ENCODE measurements around the gene NFATC3. TPM values are rescaled to one million over a fixed set of nuclear protein-coding genes. Genes with fewer than 3 reads are reported as not detected.
A peak's percentile ranks its signal among the peaks of the same experiment; 100 is the strongest.

NFATC3 gene
- total and polyA plus RNA-seq, 8 donors = 34.6 to 65.8 (median 39.9) TPM

GRCh38 chr16:68253721-68254120 is 168.6 kb downstream of the NFATC3 start:
- Histone ChIP-seq H3K4me3 (no peak overlapping the region), H3K27ac (no peak overlapping the region), H3K27me3 (no peaks in the 10 kb centered on the region), H3K9me3 (no peaks in the 10 kb centered on the region), H3K4me1 (peaks cover 0 to 13% of the 10 kb centered on the region in 2 donors), H3K36me3 (peaks cover 0 to 85% of the 10 kb centered on the region in 2 donors)
- DNase-seq (no peak), ATAC-seq (no peak)
- intact Hi-C loops (cut with DNase I) = loop anchor here (5.0 to 10.0 kb wide), 2 partner anchors 71 to 259 kb away; no protein-coding TSS in a partner anchor
- no peak for TF ChIP-seq CTCF (IDR thresholded peaks at IDR 0.05)

- Histone ChIP-seq H3K9me3 (no peaks in the 10 kb centered on the region), H3K4me1 (peaks cover 0 to 13% of the 10 kb centered on the region in 2 donors), H3K36me3 (peaks cover 0 to 88% of the 10 kb centered on the region in 2 donors), H3K27ac (no peak overlapping the region), H3K27me3 (no peaks in the 10 kb centered on the region), H3K4me3 (no peak overlapping the region)
- intact Hi-C loops (cut with DNase I) = loop anchor here in 1 of 2 donors (10.0 kb wide), 1 partner anchor 69 kb away; no protein-coding TSS in a partner anchor
- TF ChIP-seq CTCF (IDR thresholded peaks at IDR 0.05) = no peak
- ATAC-seq (no peak), DNase-seq (no peak)
Measured at GRCh38 chr16:68255712-68256111, 170.5 kb downstream of the NFATC3 start.

GRCh38 chr16:68257251-68257905 is 172.2 kb downstream of the NFATC3 start:
- H3K4me1 ChIP-seq = peaks cover 0 to 18% of the 10 kb centered on the region in 2 donors
- H3K36me3 ChIP-seq = peaks cover 0 to 74% of the 10 kb centered on the region in 2 donors
- no peaks in the 10 kb centered on the region for H3K27me3 ChIP-seq
- no peak for ATAC-seq
- DNase-seq = no peak
- H3K4me3 ChIP-seq = no peak overlapping the region
- H3K27ac ChIP-seq = peak overlapping the region in 1 of 2 donors; percentile 3
- intact Hi-C loops (cut with DNase I) = loop anchor here in 1 of 2 donors (10.0 kb wide), 1 partner anchor 67 kb away; no protein-coding TSS in a partner anchor
- no peaks in the 10 kb centered on the region for H3K9me3 ChIP-seq
- TF ChIP-seq CTCF (IDR thresholded peaks at IDR 0.05) = no peak

- intact Hi-C loops (cut with DNase I) = loop anchor here in 1 of 2 donors (10.0 kb wide), 1 partner anchor 67 kb away; no protein-coding TSS in a partner anchor
- DNase-seq = no peak
- H3K27me3 ChIP-seq = no peaks in the 10 kb centered on the region
- H3K4me3 ChIP-seq = no peak overlapping the region
- no peak for TF ChIP-seq CTCF (IDR thresholded peaks at IDR 0.05)
- peak; percentile 35 for ATAC-seq
- no peaks in the 10 kb centered on the region for H3K9me3 ChIP-seq
- peaks cover 0 to 18% of the 10 kb centered on the region in 2 donors for H3K4me1 ChIP-seq
- H3K36me3 ChIP-seq = peaks cover 0 to 67% of the 10 kb centered on the region in 2 donors
- peak overlapping the region in 1 of 2 donors; percentile 3 for H3K27ac ChIP-seq
Measured at GRCh38 chr16:68257906-68258800, 173.0 kb downstream of the NFATC3 start.

Data from left lung (tissue), 10 donors.